Measurements from ENCODE around the gene FLYWCH1.

DNA sequence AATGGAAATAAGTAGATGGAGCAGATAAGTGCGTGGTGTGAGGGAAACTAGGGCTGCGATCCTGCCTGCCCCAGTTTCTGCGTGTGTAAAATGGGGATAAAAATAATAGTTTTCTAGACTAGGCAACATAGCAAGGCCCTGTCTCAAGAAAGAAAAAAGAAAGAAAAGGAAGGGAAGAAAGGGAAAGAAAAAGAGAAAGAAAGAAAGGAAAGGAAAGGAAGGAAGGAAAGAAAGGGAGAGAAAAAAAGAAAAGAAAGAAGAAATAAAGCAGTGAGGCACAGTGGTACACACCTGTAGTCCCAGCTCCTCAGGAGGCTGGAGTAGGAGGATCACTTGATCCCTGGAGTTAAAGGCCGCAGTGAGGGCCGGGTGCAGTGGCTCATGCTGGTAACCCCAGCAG, 70.7 kb downstream of the FLYWCH1 start:
- TF ChIP-seq, protein P1, sequence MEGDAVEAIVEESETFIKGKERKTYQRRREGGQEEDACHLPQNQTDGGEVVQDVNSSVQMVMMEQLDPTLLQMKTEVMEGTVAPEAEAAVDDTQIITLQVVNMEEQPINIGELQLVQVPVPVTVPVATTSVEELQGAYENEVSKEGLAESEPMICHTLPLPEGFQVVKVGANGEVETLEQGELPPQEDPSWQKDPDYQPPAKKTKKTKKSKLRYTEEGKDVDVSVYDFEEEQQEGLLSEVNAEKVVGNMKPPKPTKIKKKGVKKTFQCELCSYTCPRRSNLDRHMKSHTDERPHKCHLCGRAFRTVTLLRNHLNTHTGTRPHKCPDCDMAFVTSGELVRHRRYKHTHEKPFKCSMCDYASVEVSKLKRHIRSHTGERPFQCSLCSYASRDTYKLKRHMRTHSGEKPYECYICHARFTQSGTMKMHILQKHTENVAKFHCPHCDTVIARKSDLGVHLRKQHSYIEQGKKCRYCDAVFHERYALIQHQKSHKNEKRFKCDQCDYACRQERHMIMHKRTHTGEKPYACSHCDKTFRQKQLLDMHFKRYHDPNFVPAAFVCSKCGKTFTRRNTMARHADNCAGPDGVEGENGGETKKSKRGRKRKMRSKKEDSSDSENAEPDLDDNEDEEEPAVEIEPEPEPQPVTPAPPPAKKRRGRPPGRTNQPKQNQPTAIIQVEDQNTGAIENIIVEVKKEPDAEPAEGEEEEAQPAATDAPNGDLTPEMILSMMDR (IDR thresholded peaks at IDR 0.05; ENCODE audit: borderline replicate concordance, extremely low read depth, low read length, poor library complexity, severe bottlenecking) = no peak
- TF ChIP-seq EZH2 (IDR thresholded peaks at IDR 0.05; ENCODE audit: borderline replicate concordance, low read depth, low read length, severe bottlenecking) = no peak

All from DND-41 (cell line).